Frontal cortex (tissue), 4 donors: ENCODE data around the gene RANBP1. TPM values are rescaled to one million over a fixed set of nuclear protein-coding genes. Genes with fewer than 3 reads are reported as not detected.

Experiments
- DNase-seq, 2 donors: peaks; one replicate each; pipeline ENCODE4 v3.0.0; 2012; ENCODE audit warnings: low spot score in 2 of 2
- FAIRE-seq: peaks from 2 replicates; lab custom pipeline; 2012; peaks lifted over from hg19 to GRCh38; lab: Jason Lieb, UNC
- total RNA-seq: library from RNA; depleted of rRNA; stranded (reverse); fragments of >200 nt; gene quantifications from one replicate; pipeline ENCODE4 v1.2.3, GENCODE V29; 2014
- donor health status: control.
- donor health status: control.
- donor health status: control.

RANBP1 gene
- total RNA-seq, 1 donor from 2014 or later = 182 TPM

- no peak for FAIRE-seq
- no peak for DNase-seq
Observed at GRCh38 chr22:20145206-20145831, 29.4 kb downstream of the RANBP1 start.

DNA sequence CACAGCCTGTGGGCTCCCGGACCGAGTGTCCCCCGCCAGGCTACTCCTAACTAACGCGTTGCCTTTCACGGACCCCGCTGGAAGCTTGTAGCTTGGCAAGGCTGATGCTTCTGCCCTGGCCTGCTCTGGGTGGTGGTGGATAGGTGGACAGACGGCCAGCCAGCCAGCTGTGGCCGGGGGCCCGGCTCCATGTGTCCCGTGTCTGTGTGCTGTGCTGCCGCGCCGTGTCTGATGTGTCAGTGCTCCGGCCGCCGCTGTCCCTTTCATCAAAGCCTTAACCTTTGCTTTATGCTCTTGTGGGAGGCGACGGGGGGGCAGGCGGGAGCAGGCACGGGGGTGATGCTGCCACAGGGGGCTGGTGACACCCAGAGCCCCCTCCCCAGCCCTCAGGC lies 29.9 kb downstream of the RANBP1 start:
- FAIRE-seq = no peak
- DNase-seq = no peak

DNA sequence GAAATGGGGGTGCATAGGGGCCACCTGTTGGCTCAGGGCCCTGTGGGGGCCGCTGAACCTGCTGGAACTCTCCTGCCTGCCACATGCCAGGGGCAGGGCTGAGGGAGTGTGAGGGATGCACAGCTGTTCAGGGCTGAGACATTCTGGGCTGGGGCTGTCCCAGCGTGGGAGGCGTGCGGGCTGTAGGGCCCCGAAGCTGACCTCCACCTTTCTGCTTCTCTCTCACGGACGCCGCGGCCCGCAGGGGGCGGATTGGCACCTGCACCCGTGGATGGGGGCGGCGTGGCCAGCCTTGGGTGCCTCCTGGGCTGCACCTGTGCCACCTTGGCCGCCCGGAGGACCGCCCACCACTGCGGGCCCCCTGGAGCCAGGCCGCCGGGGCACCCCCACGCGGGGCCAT lies 30.9 kb downstream of the RANBP1 start:
- FAIRE-seq (no peak), DNase-seq (no peak)

- FAIRE-seq (no peak), DNase-seq (no peak)
Observed at GRCh38 chr22:20147237-20147988, 31.5 kb downstream of the RANBP1 start.

- FAIRE-seq = no peak
- DNase-seq = no peak
Observed at GRCh38 chr22:20148414-20148813, 32.5 kb downstream of the RANBP1 start.

GRCh38 chr22:20149257-20150250 lies 33.6 kb downstream of the RANBP1 start:
- FAIRE-seq (no peak), DNase-seq (no peak)

GRCh38 chr22:20150381-20151275 lies 34.7 kb downstream of the RANBP1 start, which contains the start of gene CCDC188:
TSS of gene CCDC188 (minus strand) at chr22:20151055. CDS start at chr22:20150986, 69 bp downstream.
- FAIRE-seq (no peak), DNase-seq (no peak)

DNA sequence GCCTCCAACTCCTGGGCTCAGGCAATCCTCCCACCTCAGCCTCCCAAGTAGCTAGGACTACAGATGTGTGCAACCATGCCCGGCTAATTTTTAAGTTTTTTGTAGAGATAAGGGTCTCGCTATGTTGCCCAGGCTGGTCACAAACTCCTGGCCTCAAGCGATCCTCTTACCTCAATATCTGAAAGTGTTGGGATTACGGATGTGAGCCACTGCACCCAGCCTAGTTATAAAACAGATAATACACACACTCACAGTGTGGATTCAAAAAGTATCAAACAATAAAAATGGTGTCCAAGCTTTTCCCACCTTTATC lies 35.3 kb downstream of the RANBP1 start:
- FAIRE-seq (no peak), DNase-seq (no peak)

- DNase-seq (no peak), FAIRE-seq (no peak)
Observed at GRCh38 chr22:20152464-20152890, 36.6 kb downstream of the RANBP1 start.

- FAIRE-seq (no peak), DNase-seq (no peak)
Observed at GRCh38 chr22:20153945-20154344, 38.0 kb downstream of the RANBP1 start.

GRCh38 chr22:20154602-20155187 lies 38.8 kb downstream of the RANBP1 start:
- DNase-seq = no peak

GRCh38 chr22:20155330-20156041 lies 39.6 kb downstream of the RANBP1 start:
- no peak for FAIRE-seq
- DNase-seq = peak; percentile 81 to 89

More at GRCh38 chr22:20154602-20155187, 38.8 kb downstream of the RANBP1 start:
- FAIRE-seq = no peak

GRCh38 chr22:20156042-20156389 lies 40.1 kb downstream of the RANBP1 start:
- DNase-seq = no peak
- no peak for FAIRE-seq

- FAIRE-seq (no peak), DNase-seq (peak; percentile 87 to 91)
Observed at GRCh38 chr22:20156611-20157429, 40.9 kb downstream of the RANBP1 start.

DNA sequence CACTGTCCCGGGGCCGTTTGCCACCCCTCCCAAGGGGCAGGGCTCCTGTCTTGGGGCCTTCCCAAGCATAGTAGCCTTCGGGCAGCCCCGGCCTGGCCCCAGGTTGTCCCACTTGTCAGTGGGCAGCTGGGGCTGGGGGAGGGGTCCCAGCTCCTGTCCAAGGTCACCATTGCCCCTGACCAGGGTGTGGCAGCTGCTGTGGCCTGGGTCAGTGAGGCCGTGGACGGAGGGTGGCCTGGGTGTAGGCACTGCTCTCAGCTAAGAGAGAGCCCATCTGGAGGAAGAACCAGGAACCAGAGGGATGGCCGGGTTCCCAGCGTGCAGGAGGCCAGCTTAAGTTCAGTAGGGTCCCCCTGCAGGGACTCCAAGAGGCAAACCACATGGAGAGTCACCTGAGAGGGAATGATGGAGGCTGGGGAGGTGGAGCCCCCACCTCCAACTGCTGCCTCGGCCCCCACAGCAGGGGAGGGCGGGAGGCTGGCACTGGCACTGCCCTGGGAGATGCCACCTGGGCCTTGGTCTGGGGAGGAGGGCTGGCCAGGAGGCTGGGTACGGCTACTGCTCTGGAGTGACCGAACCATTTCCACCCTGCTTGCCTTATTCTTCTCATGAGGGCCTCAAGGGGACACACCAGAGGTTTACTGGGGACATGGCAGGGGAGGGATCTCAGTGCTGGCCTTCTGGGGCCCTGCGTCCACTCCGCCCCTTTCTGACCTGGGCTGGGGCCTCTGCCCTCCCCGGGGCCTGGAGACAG lies 41.7 kb downstream of the RANBP1 start:
- DNase-seq (no peak), FAIRE-seq (no peak)

DNA sequence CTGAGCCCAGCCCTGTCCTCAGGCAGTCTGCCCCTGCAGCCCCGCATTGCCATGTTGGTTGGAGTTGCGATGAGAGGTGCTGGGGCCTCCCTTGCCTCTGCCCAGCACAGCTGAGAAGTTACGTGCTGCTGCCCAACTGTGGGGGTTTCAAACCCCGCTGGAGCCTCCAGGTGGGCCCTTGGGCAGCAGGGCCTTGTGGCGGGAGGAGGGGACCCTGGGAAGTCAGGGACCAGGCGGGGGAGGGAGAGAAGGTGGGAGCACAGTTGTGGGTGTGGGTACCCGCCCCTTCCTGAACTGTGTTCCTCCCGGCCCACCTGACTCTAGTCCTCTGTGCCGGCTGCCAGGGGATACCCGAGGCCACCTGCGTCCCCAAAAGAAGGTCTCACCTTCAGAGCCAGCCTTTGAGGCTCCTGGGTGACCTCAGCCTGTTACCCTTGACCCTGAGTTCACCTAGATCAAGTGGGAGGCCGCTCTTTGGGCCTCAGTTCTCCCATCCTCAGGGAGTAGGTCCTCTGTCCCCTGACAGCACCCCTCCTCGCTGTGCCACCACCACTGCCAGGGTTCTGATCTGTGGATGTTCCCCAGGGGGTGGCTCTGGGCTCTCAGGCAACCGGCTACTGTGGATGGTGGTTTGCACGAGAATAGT lies 42.6 kb downstream of the RANBP1 start:
- FAIRE-seq = no peak
- no peak for DNase-seq

GRCh38 chr22:20159076-20159475 lies 43.2 kb downstream of the RANBP1 start:
- FAIRE-seq = no peak
- DNase-seq = no peak
